ENCODE results near the gene NELL1.

Gene NELL1

GRCh38 chr11:21306739-21307358, 637.5 kb downstream of the NELL1 start:
- DNase-seq (ENCODE audit: extremely low read depth in 1 of 2, low read depth in 1 of 2) = no peak

- no peak for DNase-seq (ENCODE audit: extremely low read depth in 1 of 2, low read depth in 1 of 2)
Observed at GRCh38 chr11:21307874-21308273, 638.5 kb downstream of the NELL1 start.

GRCh38 chr11:21316591-21316990, 647.2 kb downstream of the NELL1 start:
- DNase-seq (ENCODE audit: extremely low read depth in 1 of 2, low read depth in 1 of 2) = no peak

GRCh38 chr11:21321072-21321471, 651.7 kb downstream of the NELL1 start:
- no peak for DNase-seq (ENCODE audit: extremely low read depth in 1 of 2, low read depth in 1 of 2)

GRCh38 chr11:21321530-21321929, 652.1 kb downstream of the NELL1 start:
- DNase-seq (ENCODE audit: extremely low read depth in 1 of 2, low read depth in 1 of 2) = no peak

- no peak for DNase-seq (ENCODE audit: extremely low read depth in 1 of 2, low read depth in 1 of 2)
Observed at GRCh38 chr11:21323617-21324016, 654.2 kb downstream of the NELL1 start.

- DNase-seq (ENCODE audit: extremely low read depth in 1 of 2, low read depth in 1 of 2) = no peak
Observed at GRCh38 chr11:21343204-21343603, 673.8 kb downstream of the NELL1 start.

- DNase-seq (ENCODE audit: extremely low read depth in 1 of 2, low read depth in 1 of 2) = no peak
Observed at GRCh38 chr11:21346361-21346760, 677.0 kb downstream of the NELL1 start.

- DNase-seq (ENCODE audit: extremely low read depth in 1 of 2, low read depth in 1 of 2) = no peak
Observed at GRCh38 chr11:21350613-21351012, 681.2 kb downstream of the NELL1 start.

GRCh38 chr11:21353425-21353824, 684.0 kb downstream of the NELL1 start:
- DNase-seq (ENCODE audit: extremely low read depth in 1 of 2, low read depth in 1 of 2) = no peak

GRCh38 chr11:21364866-21365624, 695.7 kb downstream of the NELL1 start:
- DNase-seq (ENCODE audit: extremely low read depth in 1 of 2, low read depth in 1 of 2) = no peak

GRCh38 chr11:21369947-21370346, 700.6 kb downstream of the NELL1 start:
- no peak for DNase-seq (ENCODE audit: extremely low read depth in 1 of 2, low read depth in 1 of 2)

GRCh38 chr11:21371044-21371443, 701.7 kb downstream of the NELL1 start:
- no peak for DNase-seq (ENCODE audit: extremely low read depth in 1 of 2, low read depth in 1 of 2)

GRCh38 chr11:21372672-21373071, 703.3 kb downstream of the NELL1 start:
- DNase-seq (ENCODE audit: extremely low read depth in 1 of 2, low read depth in 1 of 2) = no peak

- DNase-seq (ENCODE audit: extremely low read depth in 1 of 2, low read depth in 1 of 2) = no peak
Observed at GRCh38 chr11:21374376-21374775, 705.0 kb downstream of the NELL1 start.

GRCh38 chr11:21385669-21386440, 716.5 kb downstream of the NELL1 start:
- DNase-seq (ENCODE audit: extremely low read depth in 1 of 2, low read depth in 1 of 2) = no peak

GRCh38 chr11:21390430-21390829, 721.0 kb downstream of the NELL1 start:
- DNase-seq (ENCODE audit: extremely low read depth in 1 of 2, low read depth in 1 of 2) = no peak

GRCh38 chr11:21396342-21397008, 727.1 kb downstream of the NELL1 start:
- DNase-seq (ENCODE audit: extremely low read depth in 1 of 2, low read depth in 1 of 2) = no peak

GRCh38 chr11:21398195-21398594, 728.8 kb downstream of the NELL1 start:
- DNase-seq (ENCODE audit: extremely low read depth in 1 of 2, low read depth in 1 of 2) = no peak

GRCh38 chr11:21401496-21401895, 732.1 kb downstream of the NELL1 start:
- no peak for DNase-seq (ENCODE audit: extremely low read depth in 1 of 2, low read depth in 1 of 2)

- DNase-seq (ENCODE audit: extremely low read depth in 1 of 2, low read depth in 1 of 2) = no peak
Observed at GRCh38 chr11:21402274-21402673, 732.9 kb downstream of the NELL1 start.

All from stimulated activated CD8-positive, alpha-beta memory T cell treated with anti-CD3 and anti-CD28 coated beads, Interleukin-7, amount 100 ng/mL, for 48 hours (primary cell).